ENCODE measurements around the gene NEB.

NEB gene

GRCh38 chr2:151478011-151478410 is 256.3 kb downstream of the NEB start:
- no peaks in the 10 kb centered on the region for H3K9me3 ChIP-seq (ENCODE audit: control insufficient read depth, insufficient read depth, low read depth, low read length)
- H3K27me3 ChIP-seq (ENCODE audit: control insufficient read depth, insufficient read depth, low read length): no peaks in the 10 kb centered on the region
- H3K4me1 ChIP-seq (ENCODE audit: control insufficient read depth, insufficient read depth, low read length): no peaks in the 10 kb centered on the region
- H3K9ac ChIP-seq (ENCODE audit: low read length): no peak overlapping the region
- no peak overlapping the region for H3K4me3 ChIP-seq (ENCODE audit: low read depth, low read length)
- H3K27ac ChIP-seq (ENCODE audit: low read depth, low read length): no peak overlapping the region
- H3K36me3 ChIP-seq (ENCODE audit: control insufficient read depth, insufficient read depth, low read length): peaks cover 90% of the 10 kb centered on the region

DNA sequence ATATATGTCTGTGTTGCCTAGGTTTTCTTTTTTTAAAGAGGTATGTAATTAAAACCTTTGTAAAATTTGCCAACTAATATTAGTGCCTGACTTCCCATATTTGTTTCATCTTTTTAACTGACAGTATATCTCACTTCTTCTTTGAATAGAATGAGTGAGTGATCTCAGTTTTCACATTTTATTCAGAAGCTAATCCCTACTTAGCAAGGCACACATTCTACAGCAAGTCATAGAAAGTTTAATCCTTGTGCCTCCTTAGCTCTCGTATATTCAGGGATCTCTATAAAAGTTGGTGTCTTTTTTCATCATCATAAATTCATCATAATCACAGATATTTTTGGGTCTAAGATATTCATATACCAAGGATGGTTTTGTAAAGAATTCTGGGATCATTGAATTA is 258.0 kb downstream of the NEB start:
- Histone ChIP-seq H3K4me3 (ENCODE audit: low read depth, low read length) (no peak overlapping the region), H3K9ac (ENCODE audit: low read length) (no peak overlapping the region), H3K4me1 (ENCODE audit: control insufficient read depth, insufficient read depth, low read length) (no peaks in the 10 kb centered on the region), H3K9me3 (ENCODE audit: control insufficient read depth, insufficient read depth, low read depth, low read length) (no peaks in the 10 kb centered on the region), H3K36me3 (ENCODE audit: control insufficient read depth, insufficient read depth, low read length) (peaks cover 79% of the 10 kb centered on the region), H3K27me3 (ENCODE audit: control insufficient read depth, insufficient read depth, low read length) (no peaks in the 10 kb centered on the region), H3K27ac (ENCODE audit: low read depth, low read length) (no peak overlapping the region)

DNA sequence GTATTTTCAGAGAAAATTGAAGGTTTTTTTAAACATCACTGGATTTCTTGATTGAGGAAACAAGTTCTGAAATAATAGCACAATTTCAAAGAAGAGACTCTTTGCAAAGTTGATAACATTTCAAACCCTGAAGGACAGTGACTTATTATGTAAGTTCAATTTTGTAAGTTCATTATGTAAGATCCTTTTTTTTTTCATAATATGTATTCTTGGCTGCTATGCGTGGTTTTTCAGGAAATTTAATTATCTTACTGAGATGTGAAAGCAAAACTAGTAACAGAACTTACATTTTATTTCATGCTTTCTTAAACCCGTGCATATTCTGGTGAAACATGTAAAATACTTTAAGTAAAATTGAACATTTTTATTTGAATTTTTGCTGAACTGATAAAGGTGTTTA is 259.2 kb downstream of the NEB start:
- Histone ChIP-seq H3K36me3 (ENCODE audit: control insufficient read depth, insufficient read depth, low read length) (peaks cover 78% of the 10 kb centered on the region), H3K9me3 (ENCODE audit: control insufficient read depth, insufficient read depth, low read depth, low read length) (no peaks in the 10 kb centered on the region), H3K4me3 (ENCODE audit: low read depth, low read length) (no peak overlapping the region), H3K27me3 (ENCODE audit: control insufficient read depth, insufficient read depth, low read length) (no peaks in the 10 kb centered on the region), H3K4me1 (ENCODE audit: control insufficient read depth, insufficient read depth, low read length) (no peaks in the 10 kb centered on the region), H3K27ac (ENCODE audit: low read depth, low read length) (no peak overlapping the region), H3K9ac (ENCODE audit: low read length) (no peak overlapping the region)

DNA sequence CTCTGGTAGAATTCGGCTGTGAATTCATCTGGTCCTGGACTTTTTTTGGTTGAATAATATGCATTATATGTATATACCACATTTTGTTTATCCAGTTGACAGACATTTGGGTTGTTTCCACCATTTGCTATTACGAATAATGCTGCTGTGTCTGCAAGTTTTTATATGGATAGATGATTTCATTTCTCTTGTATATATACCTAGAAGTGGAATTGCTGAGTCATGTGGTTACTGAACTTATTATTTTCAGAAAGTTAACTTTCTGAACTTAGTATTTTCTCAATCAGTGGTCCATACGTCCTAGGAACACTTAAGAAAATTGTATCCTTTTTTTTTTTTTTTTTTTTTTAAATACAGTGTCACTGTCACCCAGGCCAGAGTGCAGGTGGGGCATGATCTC is 261.3 kb downstream of the NEB start:
- no peak overlapping the region for H3K9ac ChIP-seq (ENCODE audit: low read length)
- H3K27ac ChIP-seq (ENCODE audit: low read depth, low read length): no peak overlapping the region
- no peaks in the 10 kb centered on the region for H3K9me3 ChIP-seq (ENCODE audit: control insufficient read depth, insufficient read depth, low read depth, low read length)
- no peak overlapping the region for H3K4me3 ChIP-seq (ENCODE audit: low read depth, low read length)
- peaks cover 82% of the 10 kb centered on the region for H3K36me3 ChIP-seq (ENCODE audit: control insufficient read depth, insufficient read depth, low read length)
- no peaks in the 10 kb centered on the region for H3K4me1 ChIP-seq (ENCODE audit: control insufficient read depth, insufficient read depth, low read length)
- H3K27me3 ChIP-seq (ENCODE audit: control insufficient read depth, insufficient read depth, low read length): no peaks in the 10 kb centered on the region

- no peaks in the 10 kb centered on the region for H3K4me1 ChIP-seq (ENCODE audit: control insufficient read depth, insufficient read depth, low read length)
- H3K27ac ChIP-seq (ENCODE audit: low read depth, low read length): no peak overlapping the region
- no peaks in the 10 kb centered on the region for H3K9me3 ChIP-seq (ENCODE audit: control insufficient read depth, insufficient read depth, low read depth, low read length)
- no peak overlapping the region for H3K9ac ChIP-seq (ENCODE audit: low read length)
- no peak overlapping the region for H3K4me3 ChIP-seq (ENCODE audit: low read depth, low read length)
- H3K27me3 ChIP-seq (ENCODE audit: control insufficient read depth, insufficient read depth, low read length): no peaks in the 10 kb centered on the region
- H3K36me3 ChIP-seq (ENCODE audit: control insufficient read depth, insufficient read depth, low read length): peaks cover 84% of the 10 kb centered on the region
These were observed 263.7 kb downstream of the NEB start for GRCh38 chr2:151470556-151470955.

DNA sequence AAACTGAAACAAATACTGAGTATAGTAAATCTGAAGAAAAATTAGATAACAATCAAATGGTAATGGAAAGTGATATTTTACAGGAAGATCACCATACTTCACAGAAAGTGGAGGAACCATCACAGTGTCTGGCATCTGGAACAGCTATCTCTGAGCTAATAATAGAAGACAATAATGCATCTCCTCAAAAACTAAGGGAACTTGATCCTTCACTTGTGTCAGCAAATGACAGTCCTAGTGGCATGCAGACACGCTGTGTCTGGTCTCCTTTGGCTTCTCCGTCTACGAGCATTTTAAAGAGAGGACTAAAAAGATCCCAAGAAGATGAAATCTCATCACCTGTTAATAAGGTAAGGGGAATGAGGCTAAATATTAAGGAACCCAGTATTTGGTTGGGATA is 268.5 kb downstream of the NEB start:
- H3K4me1 ChIP-seq (ENCODE audit: control insufficient read depth, insufficient read depth, low read length): peaks cover 4% of the 10 kb centered on the region; the same call in 1 of the 2 replicates

DNA sequence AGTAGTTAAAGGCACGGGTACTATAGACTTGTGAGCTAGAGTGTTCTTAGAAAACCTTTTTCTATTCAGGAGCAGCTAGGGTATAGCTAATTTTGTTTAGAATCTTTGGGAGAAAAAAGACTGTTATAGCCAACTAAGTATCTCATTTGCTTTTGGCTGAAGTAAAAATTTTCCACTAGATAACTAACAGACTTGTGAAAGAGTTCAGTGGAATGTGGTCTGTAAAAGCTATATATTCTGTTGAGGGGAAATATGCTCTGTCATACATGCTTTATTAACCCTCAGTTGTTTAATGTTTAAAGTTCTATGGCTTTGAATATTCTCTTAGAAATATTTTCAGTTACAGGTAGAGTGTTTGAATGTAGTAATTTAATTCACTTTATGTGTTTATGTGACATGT is 274.9 kb downstream of the NEB start:
- H3K27ac ChIP-seq (ENCODE audit: low read depth, low read length): no peak overlapping the region
- H3K4me3 ChIP-seq (ENCODE audit: low read depth, low read length): no peak overlapping the region
- H3K36me3 ChIP-seq (ENCODE audit: control insufficient read depth, insufficient read depth, low read length): peaks cover 98% of the 10 kb centered on the region
- H3K27me3 ChIP-seq (ENCODE audit: control insufficient read depth, insufficient read depth, low read length): no peaks in the 10 kb centered on the region
- H3K9ac ChIP-seq (ENCODE audit: low read length): no peak overlapping the region
- H3K4me1 ChIP-seq (ENCODE audit: control insufficient read depth, insufficient read depth, low read length): peaks cover 4% of the 10 kb centered on the region; the same call in 1 of the 2 replicates
- no peaks in the 10 kb centered on the region for H3K9me3 ChIP-seq (ENCODE audit: control insufficient read depth, insufficient read depth, low read depth, low read length)

More for the DNA sequence above, 268.5 kb downstream of the NEB start:
- H3K36me3 ChIP-seq (ENCODE audit: control insufficient read depth, insufficient read depth, low read length): peaks cover 99% of the 10 kb centered on the region
- H3K9me3 ChIP-seq (ENCODE audit: control insufficient read depth, insufficient read depth, low read depth, low read length): no peaks in the 10 kb centered on the region
- no peaks in the 10 kb centered on the region for H3K27me3 ChIP-seq (ENCODE audit: control insufficient read depth, insufficient read depth, low read length)
- H3K4me3 ChIP-seq (ENCODE audit: low read depth, low read length): no peak overlapping the region
- no peak overlapping the region for H3K9ac ChIP-seq (ENCODE audit: low read length)
- H3K27ac ChIP-seq (ENCODE audit: low read depth, low read length): no peak overlapping the region

- H3K9ac ChIP-seq (ENCODE audit: low read length): no peak overlapping the region
- no peak overlapping the region for H3K4me3 ChIP-seq (ENCODE audit: low read depth, low read length)
- H3K36me3 ChIP-seq (ENCODE audit: control insufficient read depth, insufficient read depth, low read length): peaks cover 93% of the 10 kb centered on the region
- no peaks in the 10 kb centered on the region for H3K9me3 ChIP-seq (ENCODE audit: control insufficient read depth, insufficient read depth, low read depth, low read length)
- no peaks in the 10 kb centered on the region for H3K27me3 ChIP-seq (ENCODE audit: control insufficient read depth, insufficient read depth, low read length)
- no peaks in the 10 kb centered on the region for H3K4me1 ChIP-seq (ENCODE audit: control insufficient read depth, insufficient read depth, low read length)
- no peak overlapping the region for H3K27ac ChIP-seq (ENCODE audit: low read depth, low read length)
These were observed 295.1 kb downstream of the NEB start for GRCh38 chr2:151439127-151439526.

DNA sequence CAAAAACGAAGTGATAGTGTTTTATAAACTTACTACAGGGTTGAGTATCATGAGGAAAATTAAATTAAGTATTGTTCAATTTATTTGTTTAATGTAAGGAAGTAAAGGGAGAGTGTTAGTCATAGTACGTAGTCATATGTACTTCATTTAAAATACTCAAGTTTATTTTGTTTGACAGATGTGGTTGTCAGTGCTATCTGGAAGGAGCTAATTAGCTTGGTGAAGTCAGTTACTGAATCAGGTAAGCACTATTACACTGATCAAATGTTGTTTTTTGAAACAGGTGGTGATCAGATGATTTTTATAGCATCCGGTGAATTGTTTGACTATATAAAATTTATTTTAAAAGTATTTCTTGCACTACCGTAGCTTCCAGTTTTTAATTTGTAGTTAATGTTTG is 295.8 kb downstream of the NEB start:
- no peaks in the 10 kb centered on the region for H3K27me3 ChIP-seq (ENCODE audit: control insufficient read depth, insufficient read depth, low read length)
- H3K9ac ChIP-seq (ENCODE audit: low read length): no peak overlapping the region
- H3K36me3 ChIP-seq (ENCODE audit: control insufficient read depth, insufficient read depth, low read length): peaks cover 93% of the 10 kb centered on the region
- H3K9me3 ChIP-seq (ENCODE audit: control insufficient read depth, insufficient read depth, low read depth, low read length): no peaks in the 10 kb centered on the region
- H3K4me3 ChIP-seq (ENCODE audit: low read depth, low read length): no peak overlapping the region
- H3K27ac ChIP-seq (ENCODE audit: low read depth, low read length): no peak overlapping the region
- H3K4me1 ChIP-seq (ENCODE audit: control insufficient read depth, insufficient read depth, low read length): no peaks in the 10 kb centered on the region

GRCh38 chr2:151437630-151438029 is 296.6 kb downstream of the NEB start:
- no peaks in the 10 kb centered on the region for H3K9me3 ChIP-seq (ENCODE audit: control insufficient read depth, insufficient read depth, low read depth, low read length)
- no peak overlapping the region for H3K27ac ChIP-seq (ENCODE audit: low read depth, low read length)
- no peak overlapping the region for H3K4me3 ChIP-seq (ENCODE audit: low read depth, low read length)
- no peak overlapping the region for H3K9ac ChIP-seq (ENCODE audit: low read length)
- H3K4me1 ChIP-seq (ENCODE audit: control insufficient read depth, insufficient read depth, low read length): no peaks in the 10 kb centered on the region
- H3K27me3 ChIP-seq (ENCODE audit: control insufficient read depth, insufficient read depth, low read length): no peaks in the 10 kb centered on the region
- peaks cover 92% of the 10 kb centered on the region for H3K36me3 ChIP-seq (ENCODE audit: control insufficient read depth, insufficient read depth, low read length)
